K562 (cell line): Measurements from ENCODE around the gene RPS2. TPM values are rescaled to one million over a fixed set of nuclear protein-coding genes. Genes with fewer than 3 reads are reported as not detected.

ENCODE experiments used
- AFF4 ChIP-seq: sonication (generic); formaldehyde crosslinking; IDR thresholded peaks from 2 replicates; pipeline ENCODE4 v1.8.0; 2023; ENCODE audit warnings: mild to moderate bottlenecking, missing genetic modification reagents
- HNRNPH1 ChIP-seq: fragments of 200-400 bp; formaldehyde crosslinking; optimal IDR thresholded peaks from 2 replicates; pipeline ENCODE3; 2017; ENCODE audit warnings: low read depth, mild to moderate bottlenecking, low read length, moderate library complexity
- MBD2 ChIP-seq: sonication (generic); IDR thresholded peaks from 2 replicates; pipeline ENCODE4 v1.6.1; 2016; ENCODE audit warnings: low read depth, borderline replicate concordance
- MGA ChIP-seq: fragments of 450-650 bp; IDR thresholded peaks from 2 replicates; pipeline ENCODE4 v1.6.1; 2016; ENCODE audit warnings: mild to moderate bottlenecking, moderate library complexity
- NR2C1 ChIP-seq, 2 experiments: fragments of 450-650 bp; IDR thresholded peaks; 2 replicates each; pipeline ENCODE4 v1.6.1; 2017; ENCODE audit warnings: mild to moderate bottlenecking in 2 of 2, antibody characterized with exemption in 1 of 2, inconsistent platforms in 1 of 2, missing compliant biosample characterization in 1 of 2, missing genetic modification characterization in 1 of 2
- SOX6 ChIP-seq: fragments of 450-650 bp; IDR thresholded peaks from 2 replicates; pipeline ENCODE4 v1.6.1; 2014; ENCODE audit warnings: mild to moderate bottlenecking
- ZBTB33 ChIP-seq: sonication (generic); formaldehyde crosslinking; IDR thresholded peaks from 2 replicates; pipeline ENCODE4 v1.8.1; 2023; ENCODE audit warnings: mild to moderate bottlenecking, missing genetic modification reagents
- polyA plus RNA-seq, 8 experiments: library from polyadenylated mRNA; depleted of rRNA in 4 of 8; stranded (reverse) in 5 of 8; unstranded in 3 of 8; fragments of >200 nt; fragmentation: Nextera tagmentation in 2 of 8; fragmentation: Illumina TruSeq in 1 of 8; extraction: Ambion mirVana in 2 of 8; extraction: Trizol in 1 of 8; gene quantifications; 2 replicates each; pipeline versions ENCODE4 v1.2.1 to v1.2.3, GENCODE V29; 2011 to 2014; ENCODE audit warnings: inconsistent platforms in 1 of 8, missing spikeins in 1 of 8
- total RNA-seq, 7 experiments: library from RNA; depleted of rRNA in 6 of 7; stranded (reverse); fragments of >200 nt in 6 of 7; fragmentation: Illumina TruSeq in 2 of 7; extraction: Trizol in 2 of 7; gene quantifications; 2 replicates each; pipeline versions ENCODE4 v1.2.1 to v1.2.3, GENCODE V29; 2011 to 2021; ENCODE audit warnings: low replicate concordance in 1 of 7

RPS2 gene
- total and polyA plus RNA-seq, 9 of the 15 experiments (the other 6 are each of a cell fraction or from before 2014, with no cell fraction given) = 834 to 4,794 (median 3,793) TPM

- TF ChIP-seq MGA (peak; percentile 57), HNRNPH1 (no peak), NR2C1 (IDR thresholded peaks at IDR 0.05) (no peak), NR2C1 (tag; IDR thresholded peaks at IDR 0.05) (0 out of 2 replicates have a peak, but pooled peaks have one; percentile 22), SOX6 (peak; percentile 46; the same call in 1 of the 2 replicates), MBD2 (peak; percentile 46; the same call in 1 of the 2 replicates), ZBTB33 (CRISPR knock-in tag) (peak; percentile 81), AFF4 (CRISPR knock-in tag) (peak; percentile 62; the same call in 1 of the 2 replicates)
These were observed 5.2 kb downstream of the RPS2 start, which contains the start of gene NDUFB10 (continued) for GRCh38 chr16:1959269-1960039.
